ENCODE measurements around the gene FN3KRP. TPM values are rescaled to one million over a fixed set of nuclear protein-coding genes. Genes with fewer than 3 reads are reported as not detected.

Gene FN3KRP
- total and polyA plus RNA-seq, 12 donors, result 6.8 to 41.2 (median 25.4) TPM

DNA sequence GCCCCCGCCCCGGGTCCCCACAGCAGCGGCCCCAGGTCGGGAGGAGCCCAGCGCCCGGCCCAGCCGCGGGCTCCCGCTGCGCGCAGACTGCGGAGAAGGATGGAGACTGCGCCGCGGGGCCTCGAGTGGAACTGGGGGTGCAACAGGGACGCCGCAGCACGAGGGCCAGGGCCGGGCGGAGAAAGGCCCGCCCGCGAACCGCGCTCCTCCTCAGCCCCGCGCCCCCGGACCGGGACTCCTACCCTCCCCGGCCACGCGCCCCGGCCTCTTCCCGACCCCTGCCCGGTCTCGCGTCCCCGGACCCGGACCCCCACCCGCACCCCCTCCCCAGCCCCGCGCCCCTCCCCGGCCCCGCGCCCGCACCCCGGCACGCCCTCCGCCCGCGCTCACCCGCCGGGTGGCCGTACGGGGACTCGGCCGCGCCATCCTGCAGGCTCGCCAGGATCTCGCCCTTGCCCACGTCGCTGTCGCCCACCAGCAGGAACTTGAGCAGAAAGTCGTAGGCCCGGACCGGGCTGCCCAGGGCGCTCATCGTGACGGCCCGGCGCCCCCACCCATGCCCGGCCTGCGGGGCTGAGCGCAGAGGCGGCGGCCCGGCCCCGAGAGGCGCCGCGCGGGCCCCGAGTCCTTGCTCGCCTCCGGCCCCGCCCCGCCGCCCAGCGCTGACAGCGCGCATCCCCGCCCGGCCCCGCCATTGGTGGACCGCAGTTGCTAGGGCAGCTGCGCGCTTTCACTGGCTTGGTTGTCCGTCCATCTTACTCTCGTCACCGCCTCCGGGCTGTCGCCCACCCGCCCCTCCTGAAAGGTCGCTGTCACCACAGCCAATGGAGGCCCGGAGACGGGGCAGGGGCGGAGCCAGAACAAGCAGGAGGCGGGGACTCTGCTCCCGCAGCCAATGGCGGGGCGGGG is 18.2 kb upstream of the FN3KRP start, which contains the start of gene RAB40B:
RAB40B (minus strand) TSS at position 634 of the 909 bp plus-strand sequence; CDS start at position 532, 102 bp downstream.
- 0 to 1% (median 0%) methylated on average over 13 to 109 of the region's 112 CpGs; no CpG with 5 or more reads in 1 of the 4 donors for WGBS, 4 donors
- peak within 1 kb of the TSS in 3 of 4 donors; percentile 11 to 99 (median 47) for H3K4me3 ChIP-seq
- H3K4me1 ChIP-seq (replicated peaks in 1 of 2), result peaks cover 8 to 11% of the 10 kb centered on the region in 2 donors
- peaks cover 0 to 8% (median 0%) of the 10 kb centered on the region in 3 donors for H3K9me3 ChIP-seq (replicated peaks in 1 of 3)
- intact Hi-C loops (cut with DNase I), result no loop called here
- H3K27ac ChIP-seq, result peak within 1 kb of the TSS in 2 of 5 donors; percentile 41 to 78
- no peaks in the 10 kb centered on the region for H3K36me3 ChIP-seq (replicated peaks in 1 of 2)
- peak; percentile 99 to 100 (median 100) for DNase-seq
- no peaks in the 10 kb centered on the region for H3K27me3 ChIP-seq
- peak; percentile 48 to 61 for TF ChIP-seq POLR2A (IDR thresholded peaks at IDR 0.05)
- TF ChIP-seq, protein P1, sequence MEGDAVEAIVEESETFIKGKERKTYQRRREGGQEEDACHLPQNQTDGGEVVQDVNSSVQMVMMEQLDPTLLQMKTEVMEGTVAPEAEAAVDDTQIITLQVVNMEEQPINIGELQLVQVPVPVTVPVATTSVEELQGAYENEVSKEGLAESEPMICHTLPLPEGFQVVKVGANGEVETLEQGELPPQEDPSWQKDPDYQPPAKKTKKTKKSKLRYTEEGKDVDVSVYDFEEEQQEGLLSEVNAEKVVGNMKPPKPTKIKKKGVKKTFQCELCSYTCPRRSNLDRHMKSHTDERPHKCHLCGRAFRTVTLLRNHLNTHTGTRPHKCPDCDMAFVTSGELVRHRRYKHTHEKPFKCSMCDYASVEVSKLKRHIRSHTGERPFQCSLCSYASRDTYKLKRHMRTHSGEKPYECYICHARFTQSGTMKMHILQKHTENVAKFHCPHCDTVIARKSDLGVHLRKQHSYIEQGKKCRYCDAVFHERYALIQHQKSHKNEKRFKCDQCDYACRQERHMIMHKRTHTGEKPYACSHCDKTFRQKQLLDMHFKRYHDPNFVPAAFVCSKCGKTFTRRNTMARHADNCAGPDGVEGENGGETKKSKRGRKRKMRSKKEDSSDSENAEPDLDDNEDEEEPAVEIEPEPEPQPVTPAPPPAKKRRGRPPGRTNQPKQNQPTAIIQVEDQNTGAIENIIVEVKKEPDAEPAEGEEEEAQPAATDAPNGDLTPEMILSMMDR (IDR thresholded peaks at IDR 0.05), result peak in 1 of 6 experiments; percentile 7

DNA sequence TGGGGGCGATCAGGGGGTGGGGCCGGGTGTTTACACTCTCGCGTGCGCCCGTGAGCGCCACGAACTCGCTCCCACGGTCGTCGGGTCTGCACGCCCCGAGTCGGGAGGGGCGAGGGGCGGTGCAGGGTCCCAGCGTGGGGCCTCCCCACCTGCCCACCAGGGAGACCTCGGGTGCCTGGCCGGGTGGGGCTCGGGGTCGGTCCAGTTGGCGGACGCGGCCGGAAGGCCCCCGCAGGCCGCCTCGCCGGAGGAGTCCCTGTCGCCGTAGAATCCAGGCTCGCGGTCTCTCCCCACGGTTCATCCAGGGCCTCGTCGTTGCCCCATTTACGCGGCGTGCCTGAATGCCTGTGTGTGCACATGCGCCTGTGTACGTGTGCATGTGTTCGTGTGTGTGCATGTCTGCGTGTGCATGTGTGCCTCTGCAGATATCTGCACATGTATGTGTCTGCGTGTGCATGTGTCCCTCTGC is 17.5 kb upstream of the FN3KRP start:
- WGBS, 4 donors, result 6 to 7% methylated on average over 45 of the region's 45 CpGs; no CpG with 5 or more reads in 2 of the 4 donors
- peaks cover 0 to 8% (median 0%) of the 10 kb centered on the region in 3 donors for H3K9me3 ChIP-seq (replicated peaks in 1 of 3)
- DNase-seq, result peak in 1 of 7 donors; percentile 41
- no peaks in the 10 kb centered on the region for H3K36me3 ChIP-seq (replicated peaks in 1 of 2)
- H3K4me3 ChIP-seq, result peak overlapping the region in 2 of 4 donors; percentile 47 to 99
- H3K27me3 ChIP-seq, result no peaks in the 10 kb centered on the region
- peaks cover 8 to 11% of the 10 kb centered on the region in 2 donors for H3K4me1 ChIP-seq (replicated peaks in 1 of 2)
- intact Hi-C loops (cut with DNase I), result no loop called here
- TF ChIP-seq POLR2A (IDR thresholded peaks at IDR 0.05), result no peak
- TF ChIP-seq, protein P1 (IDR thresholded peaks at IDR 0.05), result peak in 1 of 6 experiments; percentile 3
- peak overlapping the region in 1 of 5 donors; percentile 72 for H3K27ac ChIP-seq

DNA sequence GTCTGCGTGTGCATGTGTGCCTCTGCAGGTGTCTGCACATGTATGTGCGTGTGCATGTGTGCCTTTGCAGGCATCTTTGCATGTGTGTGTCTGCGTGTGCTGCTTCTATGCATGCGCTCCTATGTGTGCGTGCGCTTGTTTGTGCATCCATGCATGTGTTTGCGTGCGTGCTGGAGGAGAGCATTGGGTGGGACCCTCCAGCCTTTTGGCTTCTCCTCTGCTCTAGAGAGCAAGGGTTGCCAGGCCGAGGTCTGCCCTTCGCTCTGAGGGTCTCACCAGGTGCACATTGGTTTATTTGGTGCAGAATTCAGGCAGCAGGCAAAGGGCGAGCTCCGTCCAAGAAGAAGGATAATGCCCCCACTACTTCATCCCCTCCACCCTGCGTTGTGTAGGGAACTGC is 17.0 kb upstream of the FN3KRP start:
- Histone ChIP-seq H3K9me3 (replicated peaks in 1 of 3) (peaks cover 0 to 6% (median 0%) of the 10 kb centered on the region in 3 donors), H3K36me3 (replicated peaks in 1 of 2) (no peaks in the 10 kb centered on the region), H3K4me3 (peak overlapping the region in 1 of 4 donors; percentile 99), H3K4me1 (replicated peaks in 1 of 2) (peaks cover 8 to 11% of the 10 kb centered on the region in 2 donors), H3K27ac (no peak overlapping the region), H3K27me3 (no peaks in the 10 kb centered on the region)
- TF ChIP-seq POLR2A (IDR thresholded peaks at IDR 0.05), result no peak
- TF ChIP-seq, protein P1 (IDR thresholded peaks at IDR 0.05), result no peak
- WGBS, 4 donors, result 77 to 86% (median 84%) methylated on average over 12 to 13 of the region's 13 CpGs
- DNase-seq, result peak in 1 of 7 donors; percentile 19
- intact Hi-C loops (cut with DNase I), result no loop called here

Measured in adrenal gland (tissue), 12 donors.